ENCODE measurements around the gene WDR6.

WDR6 gene

GRCh38 chr3:49057268-49057667 lies 50.1 kb downstream of the WDR6 start:
- H3K36me3 ChIP-seq (ENCODE audit: insufficient read depth, low read length): peaks cover 44% of the 10 kb centered on the region
- no peak overlapping the region for H3K9ac ChIP-seq (ENCODE audit: low read depth, low read length)
- H3K4me1 ChIP-seq (ENCODE audit: insufficient read depth, low read length): no peaks in the 10 kb centered on the region
- no peaks in the 10 kb centered on the region for H3K9me3 ChIP-seq (ENCODE audit: control insufficient read depth, insufficient read depth, low read length)

GRCh38 chr3:49058011-49058410 lies 50.8 kb downstream of the WDR6 start:
- H3K9ac ChIP-seq (ENCODE audit: low read depth, low read length): no peak overlapping the region
- H3K4me1 ChIP-seq (ENCODE audit: insufficient read depth, low read length): no peaks in the 10 kb centered on the region
- no peaks in the 10 kb centered on the region for H3K9me3 ChIP-seq (ENCODE audit: control insufficient read depth, insufficient read depth, low read length)
- peaks cover 40% of the 10 kb centered on the region for H3K36me3 ChIP-seq (ENCODE audit: insufficient read depth, low read length)
